OCI-M1 (cell line): ENCODE results near the gene TAF6.

Experiments used
- DNase-seq: peaks from one replicate; lab custom pipeline; 2025; lab: John Stamatoyannopoulos, UW

Gene TAF6

DNA sequence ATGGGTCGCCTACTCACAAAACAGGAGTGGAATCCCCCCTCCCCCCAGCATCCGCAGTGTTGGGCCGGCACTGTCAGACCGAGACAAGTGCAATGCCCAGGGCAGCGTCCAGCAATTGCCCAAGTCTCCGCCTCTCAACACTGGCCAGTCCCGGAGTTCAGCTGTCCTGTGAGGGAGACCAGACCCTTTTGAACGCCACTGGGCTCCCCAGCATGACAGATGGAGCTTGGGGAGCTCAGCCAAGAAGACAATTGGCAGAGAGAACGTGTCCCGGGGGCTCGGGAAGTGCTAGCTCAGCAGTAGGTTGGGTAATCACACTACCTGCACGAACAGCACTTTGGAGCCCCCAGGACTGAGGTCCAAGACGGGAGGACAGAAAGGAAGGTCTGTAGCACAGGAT, 25.7 kb downstream of the TAF6 start:
- no peak for DNase-seq

DNA sequence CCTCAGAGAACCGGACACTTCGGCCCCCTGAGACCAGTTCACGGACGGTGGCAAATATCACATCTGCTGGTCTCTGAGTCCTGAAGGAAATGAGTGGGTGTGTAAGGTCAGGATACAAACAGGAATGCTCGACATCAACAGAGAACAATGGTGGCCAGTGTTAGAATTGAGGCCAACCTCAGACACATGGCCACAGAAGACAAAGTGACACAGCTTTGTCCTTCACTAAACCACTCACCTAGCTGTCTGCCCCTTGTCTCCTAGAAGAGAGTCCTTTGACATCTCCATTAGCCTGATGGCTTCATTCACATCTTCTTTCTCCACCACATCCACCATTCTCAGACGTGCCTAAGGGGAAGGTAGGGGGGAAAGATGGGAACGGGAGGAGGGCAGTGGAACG, 26.1 kb downstream of the TAF6 start:
- no peak for DNase-seq

DNA sequence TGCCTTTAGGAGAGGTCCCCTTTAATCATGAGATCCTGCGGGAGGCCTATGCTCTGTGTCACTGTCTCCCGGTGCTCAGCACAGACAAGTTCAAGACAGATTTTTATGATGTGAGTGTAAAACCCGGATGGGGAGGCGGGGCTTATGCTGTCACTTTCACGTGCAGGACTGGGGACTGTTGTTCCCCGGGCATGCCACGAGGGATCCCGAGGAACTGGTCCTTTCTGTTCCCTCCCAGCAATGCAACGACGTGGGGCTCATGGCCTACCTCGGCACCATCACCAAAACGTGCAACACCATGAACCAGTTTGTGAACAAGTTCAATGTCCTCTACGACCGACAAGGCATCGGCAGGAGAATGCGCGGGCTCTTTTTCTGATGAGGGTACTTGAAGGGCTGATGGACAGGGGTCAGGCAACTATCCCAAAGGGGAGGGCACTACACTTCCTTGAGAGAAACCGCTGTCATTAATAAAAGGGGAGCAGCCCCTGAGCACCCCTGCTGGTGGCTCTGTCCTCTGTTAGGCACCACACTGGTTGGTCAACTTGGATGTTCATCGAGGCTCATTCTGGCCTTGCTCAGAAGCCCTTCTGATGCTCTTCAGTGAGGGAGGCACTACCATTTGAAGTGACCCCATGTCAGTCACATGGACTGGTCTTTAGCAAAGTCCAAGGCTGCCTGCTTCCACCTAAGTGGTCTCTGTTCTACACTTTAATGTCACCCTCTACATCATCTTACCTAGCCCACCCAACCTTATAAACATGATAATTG, 27.6 kb downstream of the TAF6 start:
- peak; percentile 51 for DNase-seq

- no peak for DNase-seq
Measured at GRCh38 chr7:100090527-100091410, 28.4 kb downstream of the TAF6 start.

DNA sequence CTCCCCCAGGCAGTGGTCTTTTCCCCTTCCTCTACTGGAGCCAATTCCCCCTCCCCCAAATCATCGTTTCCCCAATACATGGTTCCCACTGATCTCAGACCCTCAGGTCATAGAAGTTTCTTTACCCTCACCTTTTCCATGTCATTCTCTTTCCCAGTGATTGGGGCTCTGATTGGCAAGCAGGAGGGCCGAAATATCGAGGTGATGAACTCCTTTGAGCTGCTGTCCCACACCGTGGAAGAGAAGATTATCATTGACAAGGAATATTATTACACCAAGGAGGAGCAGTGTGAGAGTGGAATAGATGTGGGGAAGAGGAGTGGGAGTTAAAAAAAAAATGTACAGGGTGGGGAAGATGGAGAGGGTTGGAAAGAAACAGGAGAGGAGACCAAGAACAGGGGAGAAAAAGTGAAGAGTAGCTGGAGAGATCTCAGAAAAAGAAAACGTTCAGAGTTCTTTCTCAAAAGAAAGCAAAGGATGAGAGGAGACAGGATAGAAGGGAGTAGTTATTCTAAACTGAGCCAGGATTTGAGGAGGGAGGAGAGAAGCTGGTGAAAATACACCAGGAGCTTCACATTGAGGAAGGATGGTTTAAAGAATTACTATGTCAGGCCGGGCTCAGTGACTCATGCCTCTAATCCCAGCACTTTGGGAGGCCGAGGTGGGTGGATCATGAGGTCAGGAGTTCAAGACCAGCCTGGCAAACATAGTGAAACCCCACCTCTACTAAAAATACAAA, 29.5 kb downstream of the TAF6 start:
- DNase-seq = no peak

- peak; percentile 89 for DNase-seq
Measured at GRCh38 chr7:100088621-100089457, 30.3 kb downstream of the TAF6 start, which contains the start of gene COPS6. TSS of gene COPS6 (plus strand) at chr7:100088969. CDS start at chr7:100088991, 22 bp downstream.

DNA sequence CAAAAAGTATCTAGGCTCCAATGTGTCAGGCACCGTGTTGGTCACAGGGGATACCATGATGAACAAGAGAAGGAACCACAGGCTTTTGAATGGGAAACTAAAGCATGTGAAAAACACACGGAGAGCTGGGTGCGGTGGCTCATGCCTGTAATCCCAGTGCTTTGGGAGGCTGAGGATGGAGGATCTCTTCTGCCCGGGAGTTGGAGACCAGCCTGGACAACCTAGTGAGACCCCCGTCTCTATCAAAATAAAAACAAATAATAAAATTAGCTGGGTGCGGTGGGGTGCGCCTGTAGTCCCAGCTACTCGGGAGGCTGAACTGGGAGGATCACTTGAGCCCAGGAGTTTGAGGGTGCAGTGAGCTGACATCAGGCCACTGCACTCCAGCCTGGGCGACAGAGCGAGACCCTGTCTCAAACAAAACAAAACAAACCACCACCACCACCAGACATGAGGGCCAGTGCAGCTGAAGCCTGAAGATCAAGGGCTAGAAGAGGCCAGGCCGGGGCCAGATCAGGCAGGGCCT, 31.0 kb downstream of the TAF6 start:
- DNase-seq = no peak

DNA sequence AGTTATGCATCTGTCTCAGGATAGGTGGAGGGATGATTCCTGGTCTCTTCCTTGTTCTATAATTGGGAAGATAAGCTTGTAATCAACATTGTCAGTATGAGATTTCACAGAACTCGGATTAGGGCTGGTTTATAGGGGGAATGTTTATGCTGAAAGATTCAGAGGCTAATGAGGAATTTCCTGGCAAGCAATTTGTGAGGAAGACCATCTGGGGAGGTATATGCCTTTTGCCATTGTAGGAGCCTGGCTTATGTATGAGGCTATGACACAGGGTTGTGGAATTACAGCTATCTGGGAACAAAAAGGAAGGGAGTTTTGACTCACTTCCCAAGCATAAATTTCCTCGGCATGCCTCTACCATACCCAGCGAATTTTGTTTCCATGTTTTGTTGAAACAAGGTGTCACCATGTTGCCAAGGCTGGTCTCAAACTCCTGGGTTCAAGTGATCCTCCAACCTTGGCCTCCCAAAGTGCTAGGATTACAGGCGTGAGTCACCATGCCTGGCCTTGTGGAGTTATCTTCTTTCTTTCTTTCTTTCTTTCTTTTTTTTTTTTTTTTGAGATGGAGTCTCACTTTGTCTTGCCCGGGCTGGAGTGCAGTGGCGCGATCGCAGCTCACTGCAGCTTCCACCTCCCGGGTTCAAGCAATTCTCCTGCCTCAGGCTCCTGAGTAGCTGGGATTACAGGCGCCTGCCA, 32.0 kb downstream of the TAF6 start:
- DNase-seq = no peak

GRCh38 chr7:100085515-100085914, 33.6 kb downstream of the TAF6 start:
- DNase-seq = no peak

DNA sequence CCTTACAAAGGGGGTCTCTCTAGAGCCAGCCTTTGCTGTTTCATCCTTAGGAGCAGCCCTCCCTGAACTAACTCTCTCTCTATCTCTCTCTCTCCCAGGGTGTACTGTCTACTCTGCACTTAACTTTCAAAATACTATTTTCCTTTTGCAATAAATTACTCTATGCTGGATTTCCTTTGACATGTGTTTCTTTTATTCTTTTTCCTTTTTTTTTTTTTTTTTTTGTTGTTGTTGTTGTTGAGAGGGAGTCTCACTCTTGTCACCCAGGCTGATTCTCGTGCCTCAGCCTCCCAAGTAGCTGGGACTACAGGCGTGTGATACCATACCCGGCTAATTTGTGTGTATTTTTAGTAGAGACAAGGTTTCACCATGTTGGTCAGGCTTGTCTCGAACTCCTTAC, 36.2 kb downstream of the TAF6 start:
- no peak for DNase-seq

GRCh38 chr7:100081535-100082102, 37.5 kb downstream of the TAF6 start, which contains the start of gene ZNF3:
TSS of gene ZNF3 (minus strand) at chr7:100081723. CDS start at chr7:100077357, 4,366 bp downstream.
- DNase-seq = peak; percentile 100

GRCh38 chr7:100080907-100081534, 38.1 kb downstream of the TAF6 start:
- peak; percentile 62 for DNase-seq

GRCh38 chr7:100079024-100079560, 40.1 kb downstream of the TAF6 start:
- DNase-seq = no peak

DNA sequence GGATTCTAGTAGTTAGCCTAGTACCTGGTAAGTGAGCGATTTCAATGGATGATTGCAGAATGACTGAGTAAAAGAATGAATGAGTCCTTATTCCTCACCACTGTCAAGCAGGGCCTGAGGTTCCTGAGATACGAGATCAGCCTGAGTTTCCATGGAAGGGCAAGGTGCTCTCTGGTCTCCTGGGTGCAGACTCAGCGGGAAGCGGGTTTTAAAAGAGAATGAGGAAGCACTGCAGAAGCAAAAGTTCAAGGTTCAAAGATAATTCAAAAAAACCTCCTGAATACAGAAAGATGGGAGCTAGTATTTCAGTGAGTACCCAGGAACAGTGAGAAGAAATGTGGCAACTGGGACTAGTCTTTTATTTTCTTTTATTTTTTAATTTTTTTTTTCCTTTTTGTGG, 42.0 kb downstream of the TAF6 start:
- no peak for DNase-seq

DNA sequence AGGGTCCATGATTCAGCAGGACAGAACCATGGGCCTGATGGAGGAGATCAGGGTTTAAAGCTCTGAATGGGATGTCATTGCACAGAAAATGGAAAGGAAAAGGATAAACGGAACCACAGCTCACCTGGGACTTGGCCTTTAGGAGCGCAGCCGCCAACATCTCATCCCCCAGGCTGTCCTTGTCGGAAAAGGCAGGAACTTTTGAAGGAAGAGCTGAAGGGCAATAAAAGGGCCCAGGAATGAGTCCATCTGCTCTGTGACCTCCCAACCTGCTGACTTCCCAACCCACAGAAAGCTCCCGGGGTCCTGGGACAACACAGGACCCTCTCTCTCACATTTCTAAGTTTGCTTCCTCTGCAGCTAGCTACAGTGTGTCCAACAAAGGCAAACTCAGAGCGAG, 43.7 kb downstream of the TAF6 start:
- no peak for DNase-seq

GRCh38 chr7:100074841-100075240, 44.3 kb downstream of the TAF6 start:
- DNase-seq = no peak

DNA sequence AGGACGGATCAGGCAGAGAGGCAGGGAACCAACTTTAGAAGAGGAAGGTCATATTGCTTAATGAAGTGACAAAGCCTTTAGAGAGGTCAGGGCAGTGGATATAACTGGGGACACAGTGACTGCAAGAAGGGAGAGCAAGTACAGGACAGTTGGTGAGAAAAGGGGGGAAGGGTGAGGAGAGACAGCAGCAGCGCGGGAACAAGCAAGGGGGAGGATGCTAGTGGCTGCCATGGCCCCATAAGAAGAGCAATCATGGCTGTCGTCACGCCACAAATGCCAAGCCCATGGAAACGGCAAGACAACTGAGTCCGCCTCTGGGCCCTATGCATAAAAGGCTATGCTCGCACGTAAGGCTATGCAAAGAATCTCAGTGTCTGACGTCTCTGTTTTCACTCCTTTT, 46.7 kb downstream of the TAF6 start:
- DNase-seq = no peak

GRCh38 chr7:100071018-100071723, 48.0 kb downstream of the TAF6 start:
- no peak for DNase-seq

DNA sequence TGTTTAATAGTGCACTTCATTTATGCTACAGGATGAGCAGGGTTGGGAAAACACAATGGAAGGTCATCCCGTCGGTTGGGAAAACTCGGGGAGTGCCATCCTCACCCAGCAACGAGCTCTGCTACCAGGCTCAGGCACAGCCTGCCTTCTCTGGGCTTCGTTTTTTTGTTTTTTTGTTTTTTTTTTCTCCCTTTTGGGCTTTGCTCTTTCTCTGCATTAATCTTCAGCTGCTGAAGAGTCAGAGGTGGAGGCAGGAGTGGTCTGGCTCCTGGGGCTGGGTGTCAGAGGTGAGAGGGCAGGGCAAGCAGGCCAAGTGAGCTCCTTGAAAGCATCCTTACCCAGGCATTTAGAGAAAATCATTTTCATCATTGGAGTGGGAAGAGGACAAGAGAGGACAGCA, 49.2 kb downstream of the TAF6 start:
- no peak for DNase-seq
